K562 (cell line): ENCODE data around the gene NEK2. TPM values are rescaled to one million over a fixed set of nuclear protein-coding genes. Genes with fewer than 3 reads are reported as not detected.
A peak's percentile ranks its signal among the peaks of the same experiment; 100 is the strongest.

Experiments used
- BMI1 ChIP-seq: fragments of 150-350 bp; IDR thresholded peaks from 2 replicates; pipeline ENCODE4 v1.6.1; 2014; ENCODE audit warnings: low read length
- CHD2 ChIP-seq: IDR thresholded peaks from 2 replicates; pipeline ENCODE4 v1.6.1; 2011; ENCODE audit warnings: low read depth, low read length
- CTBP1 ChIP-seq: fragments of 450-650 bp; IDR thresholded peaks from 2 replicates; pipeline ENCODE4 v1.6.1; 2016; ENCODE audit warnings: borderline replicate concordance
- DDX20 ChIP-seq: fragments of 450-650 bp; IDR thresholded peaks from 2 replicates; pipeline ENCODE4 v1.6.1; 2016; ENCODE audit warnings: missing genetic modification characterization, low read depth, mild to moderate bottlenecking, missing compliant biosample characterization, moderate library complexity
- EP400 ChIP-seq: fragments of 450-650 bp; IDR thresholded peaks from 2 replicates; pipeline ENCODE4 v1.6.1; 2017; ENCODE audit warnings: antibody characterized with exemption, mild to moderate bottlenecking, moderate library complexity
- GTF2B ChIP-seq: IDR thresholded peaks from 2 replicates; pipeline ENCODE4 v1.6.1; 2011; ENCODE audit not compliant: insufficient read length; ENCODE audit errors: extremely low read depth
- HNRNPL ChIP-seq: fragments of 200-400 bp; formaldehyde crosslinking; IDR thresholded peaks from 2 replicates; pipeline ENCODE4 v1.6.1; 2017; ENCODE audit warnings: low read depth, mild to moderate bottlenecking, low read length
- HNRNPUL1 ChIP-seq: fragments of 200-400 bp; formaldehyde crosslinking; IDR thresholded peaks from 2 replicates; pipeline ENCODE4 v1.6.1; 2017; ENCODE audit warnings: low read length
- JUNB ChIP-seq: fragments of 450-650 bp; formaldehyde crosslinking; conservative IDR thresholded peaks from 2 replicates; pipeline ENCODE4 v1.4.0; 2020; ENCODE audit warnings: mild to moderate bottlenecking
- KLF6 ChIP-seq: fragments of 250-450 bp; sonication (Bioruptor Pico); IDR thresholded peaks from 2 replicates; pipeline ENCODE4 v1.4.0; 2020; ENCODE audit warnings: mild to moderate bottlenecking, moderate library complexity, borderline replicate concordance
- MAFG ChIP-seq: fragments of 450-650 bp; conservative IDR thresholded peaks from 2 replicates; pipeline ENCODE4 v1.6.1; 2016; ENCODE audit warnings: missing genetic modification characterization, missing compliant biosample characterization
- NCOA2 ChIP-seq, 2 experiments: fragments of 450-650 bp; IDR thresholded peaks; 2 replicates each; pipeline ENCODE4 v1.6.1; 2018; ENCODE audit warnings: mild to moderate bottlenecking in 2 of 2, moderate library complexity in 1 of 2; ENCODE audit not compliant: partially characterized antibody in 2 of 2
- NCOA4 ChIP-seq: fragments of 450-650 bp; IDR thresholded peaks from 2 replicates; pipeline ENCODE4 v1.6.1; 2018; ENCODE audit warnings: mild to moderate bottlenecking; ENCODE audit not compliant: partially characterized antibody
- PCBP1 ChIP-seq: fragments of 200-400 bp; formaldehyde crosslinking; IDR thresholded peaks from 2 replicates; pipeline ENCODE4 v1.6.1; 2018; ENCODE audit warnings: mild to moderate bottlenecking, low read depth, low read length; ENCODE audit not compliant: poor library complexity, severe bottlenecking
- PHB ChIP-seq: fragments of 250-450 bp; sonication (Bioruptor Pico); IDR thresholded peaks from 2 replicates; pipeline ENCODE4 v1.5.0; 2021
- PTRF ChIP-seq: fragments of 450-650 bp; IDR thresholded peaks from 2 replicates; pipeline ENCODE4 v1.6.1; 2016; ENCODE audit warnings: mild to moderate bottlenecking, missing genetic modification characterization, missing compliant biosample characterization
- PTTG1 ChIP-seq: fragments of 450-650 bp; IDR thresholded peaks from 2 replicates; pipeline ENCODE4 v1.6.1; 2016; ENCODE audit warnings: low read depth, mild to moderate bottlenecking, missing genetic modification characterization, missing compliant biosample characterization
- SAFB2 ChIP-seq: fragments of 200-400 bp; formaldehyde crosslinking; IDR thresholded peaks from 2 replicates; pipeline ENCODE4 v1.6.1; 2018; ENCODE audit warnings: borderline replicate concordance, low read length, low read depth, moderate library complexity; ENCODE audit not compliant: severe bottlenecking
- SMC3 ChIP-seq: conservative IDR thresholded peaks from 2 replicates; pipeline ENCODE4 v1.6.1; 2011; ENCODE audit warnings: low read depth, low read length, improper control_type of control experiment; ENCODE audit not compliant: insufficient read depth
- SNRNP70 ChIP-seq: fragments of 200-400 bp; formaldehyde crosslinking; optimal IDR thresholded peaks from 2 replicates; pipeline ENCODE3; 2017; ENCODE audit warnings: low read depth, low read length
- TCF7 ChIP-seq: sonication (generic); IDR thresholded peaks from 2 replicates; pipeline ENCODE4 v1.6.1; 2016; ENCODE audit warnings: antibody characterized with exemption, borderline replicate concordance
- TCFL5 ChIP-seq: fragments of 250-450 bp; sonication (Bioruptor Pico); conservative IDR thresholded peaks from 2 replicates; pipeline ENCODE4 v1.6.1; 2021; ENCODE audit warnings: mild to moderate bottlenecking, moderate library complexity, matching md5 sums
- TGIF2 ChIP-seq: sonication (generic); formaldehyde crosslinking; IDR thresholded peaks from 2 replicates; pipeline ENCODE4 v1.8.1; 2022; ENCODE audit warnings: mild to moderate bottlenecking, missing genetic modification reagents, moderate library complexity
- TOE1 ChIP-seq, 2 experiments: fragments of 450-650 bp in 1 of 2; sonication (generic) in 1 of 2; formaldehyde crosslinking in 1 of 2; IDR thresholded peaks; 2 replicates each; pipeline versions ENCODE4 v1.7.1 to v1.8.0; 2016 to 2022; ENCODE audit warnings: borderline replicate concordance in 2 of 2, mild to moderate bottlenecking in 2 of 2, antibody characterized with exemption in 1 of 2, inconsistent platforms in 1 of 2, low read depth in 1 of 2, missing genetic modification reagents in 1 of 2, moderate library complexity in 1 of 2
- TSHZ1 ChIP-seq: fragments of 250-450 bp; sonication (Bioruptor Pico); IDR thresholded peaks from 2 replicates; pipeline ENCODE4 v1.4.0; 2020; ENCODE audit warnings: mild to moderate bottlenecking, moderate library complexity
- polyA plus RNA-seq, 8 experiments: library from polyadenylated mRNA; depleted of rRNA in 4 of 8; stranded (reverse) in 5 of 8; unstranded in 3 of 8; fragments of >200 nt; fragmentation: Nextera tagmentation in 2 of 8; fragmentation: Illumina TruSeq in 1 of 8; extraction: Ambion mirVana in 2 of 8; extraction: Trizol in 1 of 8; gene quantifications; 2 replicates each; pipeline versions ENCODE4 v1.2.1 to v1.2.3, GENCODE V29; 2011 to 2014; ENCODE audit warnings: inconsistent platforms in 1 of 8, missing spikeins in 1 of 8
- total RNA-seq, 7 experiments: library from RNA; depleted of rRNA in 6 of 7; stranded (reverse); fragments of >200 nt in 6 of 7; fragmentation: Illumina TruSeq in 2 of 7; extraction: Trizol in 2 of 7; gene quantifications; 2 replicates each; pipeline versions ENCODE4 v1.2.1 to v1.2.3, GENCODE V29; 2011 to 2021; ENCODE audit warnings: low replicate concordance in 1 of 7

The NEK2 gene
- total and polyA plus RNA-seq, 9 of the 15 experiments (the other 6 are each of a cell fraction or from before 2014, with no cell fraction given): 30.0 to 74.7 (median 66.4) TPM

GRCh38 chr1:211630236-211631081, 45.0 kb downstream of the NEK2 start (continued):
- no peak for TF ChIP-seq BMI1
- no peak for TF ChIP-seq TSHZ1 (CRISPR knock-in tag)
- no peak for TF ChIP-seq HNRNPUL1
- peak; percentile 100 for TF ChIP-seq CTBP1
- TF ChIP-seq TCF7: no peak
- TF ChIP-seq TGIF2 (CRISPR knock-in tag): no peak
- TF ChIP-seq MAFG (tag): no peak
- TF ChIP-seq PCBP1: no peak
- no peak for TF ChIP-seq PTTG1
- no peak for TF ChIP-seq SAFB2
- peak; percentile 82 for TF ChIP-seq TOE1 (IDR thresholded peaks at IDR 0.05; ENCODE audit: borderline replicate concordance)
- no peak for TF ChIP-seq TOE1 (CRISPR knock-in tag; IDR thresholded peaks at IDR 0.05; ENCODE audit: borderline replicate concordance, low read depth)
- peak; percentile 73 for TF ChIP-seq EP400
- no peak for TF ChIP-seq JUNB (CRISPR knock-in tag)
- TF ChIP-seq NCOA4: no peak
- peak; percentile 90 for TF ChIP-seq HNRNPL
- TF ChIP-seq SNRNP70: no peak
- 0 out of 2 replicates have a peak, but pooled peaks have one; percentile 5 for TF ChIP-seq SMC3
- no peak; the same call in 1 of the 2 replicates for TF ChIP-seq CHD2
- TF ChIP-seq DDX20 (tag): no peak
- no peak for TF ChIP-seq GTF2B
- TF ChIP-seq PHB (CRISPR knock-in tag): no peak
- TF ChIP-seq KLF6: peak; percentile 13; the same call in 1 of the 2 replicates
- no peak for TF ChIP-seq PTRF (tag)
- TF ChIP-seq TCFL5 (CRISPR knock-in tag): no peak
- no peak for TF ChIP-seq NCOA2 (IDR thresholded peaks at IDR 0.05; ENCODE audit: partially characterized antibody in 2 of 2)
